NB4 (cell line): ENCODE measurements around the gene ZNF428.

Source experiments
- POLR2A ChIP-seq: IDR thresholded peaks from 2 replicates; pipeline ENCODE4 v1.6.1; 2011; ENCODE audit warnings: mild to moderate bottlenecking; ENCODE audit not compliant: insufficient read length; ENCODE audit errors: extremely low read depth
- TF ChIP-seq, protein P1 (sequence below): IDR thresholded peaks from one replicate; pipeline ENCODE4 v1.5.1; 2012; ENCODE audit warnings: low read depth, low read length
- TF ChIP-seq, protein P2 (sequence below): IDR thresholded peaks from 2 replicates; pipeline ENCODE4 v1.6.1; 2011; ENCODE audit warnings: low read depth, low read length

GRCh38 chr19:43607238-43608205, 11.9 kb downstream of the ZNF428 start:
- TF ChIP-seq, protein P1, sequence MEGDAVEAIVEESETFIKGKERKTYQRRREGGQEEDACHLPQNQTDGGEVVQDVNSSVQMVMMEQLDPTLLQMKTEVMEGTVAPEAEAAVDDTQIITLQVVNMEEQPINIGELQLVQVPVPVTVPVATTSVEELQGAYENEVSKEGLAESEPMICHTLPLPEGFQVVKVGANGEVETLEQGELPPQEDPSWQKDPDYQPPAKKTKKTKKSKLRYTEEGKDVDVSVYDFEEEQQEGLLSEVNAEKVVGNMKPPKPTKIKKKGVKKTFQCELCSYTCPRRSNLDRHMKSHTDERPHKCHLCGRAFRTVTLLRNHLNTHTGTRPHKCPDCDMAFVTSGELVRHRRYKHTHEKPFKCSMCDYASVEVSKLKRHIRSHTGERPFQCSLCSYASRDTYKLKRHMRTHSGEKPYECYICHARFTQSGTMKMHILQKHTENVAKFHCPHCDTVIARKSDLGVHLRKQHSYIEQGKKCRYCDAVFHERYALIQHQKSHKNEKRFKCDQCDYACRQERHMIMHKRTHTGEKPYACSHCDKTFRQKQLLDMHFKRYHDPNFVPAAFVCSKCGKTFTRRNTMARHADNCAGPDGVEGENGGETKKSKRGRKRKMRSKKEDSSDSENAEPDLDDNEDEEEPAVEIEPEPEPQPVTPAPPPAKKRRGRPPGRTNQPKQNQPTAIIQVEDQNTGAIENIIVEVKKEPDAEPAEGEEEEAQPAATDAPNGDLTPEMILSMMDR: no peak
- TF ChIP-seq POLR2A: no peak
- TF ChIP-seq, protein P2, sequence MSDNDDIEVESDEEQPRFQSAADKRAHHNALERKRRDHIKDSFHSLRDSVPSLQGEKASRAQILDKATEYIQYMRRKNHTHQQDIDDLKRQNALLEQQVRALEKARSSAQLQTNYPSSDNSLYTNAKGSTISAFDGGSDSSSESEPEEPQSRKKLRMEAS: no peak
